Suppressor macrophage (primary cell): ENCODE results near the gene KARS1.

Experiments
- DNase-seq, 4 experiments: peaks; one replicate each; pipeline ENCODE4 v3.0.0-alpha.2; 2020 to 2022

KARS1 gene

DNA sequence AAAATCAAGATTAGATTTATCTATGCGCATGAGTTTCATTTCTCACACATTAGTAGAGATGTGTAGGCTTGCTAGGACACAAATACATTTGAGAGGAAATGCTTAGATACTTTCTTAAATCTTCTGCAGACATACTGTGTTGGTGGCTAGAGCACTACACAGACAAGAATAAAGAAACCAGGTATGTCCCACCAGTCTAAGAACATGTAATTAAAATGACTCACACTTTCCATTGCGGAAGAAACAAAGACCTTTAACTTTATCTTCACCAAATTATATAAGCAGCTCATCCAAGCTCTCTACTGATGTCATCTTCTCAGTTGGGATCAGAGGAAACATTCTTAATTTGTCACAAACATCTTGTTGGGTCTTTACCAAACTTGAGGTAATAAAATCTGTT is 68.7 kb downstream of the KARS1 start:
- DNase-seq: no peak

DNA sequence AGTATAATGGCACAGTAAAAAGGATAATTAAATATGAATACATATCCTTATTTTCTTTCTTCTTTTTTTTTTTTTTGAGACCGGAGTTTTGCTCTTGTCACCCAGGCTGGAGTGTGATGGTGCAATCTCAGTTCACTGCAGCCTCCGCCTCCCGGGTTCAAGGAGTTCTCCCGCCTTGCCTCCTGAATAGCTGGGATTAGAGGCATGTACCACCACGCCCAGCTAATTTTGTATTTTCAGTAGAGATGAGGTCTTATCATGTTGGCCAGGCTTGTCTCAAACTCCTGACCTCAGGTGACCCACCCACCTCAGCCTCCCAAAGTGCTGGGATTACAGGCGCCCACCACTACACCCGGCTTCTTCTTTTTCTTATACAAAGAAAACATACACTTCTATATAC is 69.3 kb downstream of the KARS1 start:
- no peak for DNase-seq
